ENCODE results near the gene ENOX1.

The ENOX1 gene

GRCh38 chr13:43299374-43299773 is 487.4 kb downstream of the ENOX1 start:
- DNase-seq, result no peak

DNA sequence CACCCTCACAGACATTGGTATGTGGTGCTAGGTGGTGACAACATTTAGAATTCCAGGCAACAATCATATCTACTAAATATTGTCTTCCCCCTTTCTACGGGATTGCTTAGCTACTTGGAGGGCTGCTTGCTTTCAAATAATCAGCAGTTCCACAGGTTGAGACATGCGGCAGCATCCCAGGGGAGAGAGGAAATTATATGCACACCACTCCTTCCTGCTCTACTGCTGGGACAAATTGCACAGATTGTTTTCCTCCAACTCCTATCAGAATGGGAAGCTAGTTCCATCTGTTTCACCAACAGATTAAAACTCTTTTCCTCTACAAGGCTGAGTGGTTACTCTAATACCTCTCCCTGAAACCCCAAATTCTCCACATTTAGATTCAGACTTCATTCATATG is 488.0 kb downstream of the ENOX1 start:
- DNase-seq, result no peak

DNA sequence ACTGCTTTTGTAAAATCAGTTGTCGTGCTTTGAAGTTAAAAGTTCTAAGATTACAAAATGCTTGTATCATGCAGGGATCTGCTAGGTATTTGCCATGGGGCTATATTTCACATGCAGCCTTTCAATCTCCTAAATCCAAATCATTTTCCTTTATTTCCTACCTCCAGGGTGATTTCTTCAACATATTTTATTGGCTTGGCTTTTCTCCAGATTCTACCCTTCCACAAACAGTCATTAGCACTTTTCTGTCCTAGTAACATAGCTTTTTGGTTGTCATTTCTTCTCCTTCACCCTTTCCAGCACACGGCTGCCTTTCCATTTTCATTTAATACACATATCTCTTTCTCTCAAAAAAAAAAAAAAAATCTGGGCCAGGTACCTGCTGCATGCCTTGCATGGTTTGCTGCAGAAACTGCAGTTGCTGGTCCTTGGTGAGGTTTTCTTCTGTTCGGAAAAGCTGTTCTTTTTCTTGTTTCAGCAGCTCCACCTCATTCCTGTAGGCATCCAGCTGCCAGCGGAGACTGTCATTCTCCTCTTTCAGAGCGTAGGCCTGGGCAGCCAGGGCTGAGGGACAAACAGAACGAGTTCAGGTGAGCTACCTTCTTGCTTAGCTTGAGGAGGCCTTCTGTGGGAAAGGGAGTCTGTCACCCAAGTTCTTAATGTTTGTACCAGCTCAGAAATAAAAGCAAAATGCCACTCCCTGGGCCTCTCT is 488.6 kb downstream of the ENOX1 start:
- no peak for DNase-seq

GRCh38 chr13:43295825-43296564 is 490.8 kb downstream of the ENOX1 start:
- no peak for DNase-seq

- no peak for DNase-seq
Observed at GRCh38 chr13:43295321-43295720, 491.5 kb downstream of the ENOX1 start.

DNA sequence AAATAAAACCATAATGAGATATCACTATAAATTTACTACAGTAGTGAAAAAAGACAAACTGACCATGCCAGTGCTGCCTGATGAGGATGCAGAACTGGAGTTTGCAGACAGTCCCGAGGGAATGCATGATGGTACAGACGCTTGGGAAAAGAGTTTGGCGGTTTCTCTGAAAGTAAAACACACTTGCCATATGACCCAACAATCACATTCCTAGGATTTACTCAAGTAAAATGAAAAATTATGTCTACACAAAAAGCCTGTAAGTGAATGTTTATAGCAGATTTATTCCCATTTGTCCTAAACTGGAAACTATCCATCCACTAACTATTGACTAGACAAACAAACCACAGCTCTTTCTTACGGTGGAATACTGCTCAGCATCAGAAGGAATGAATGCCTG is 492.4 kb downstream of the ENOX1 start:
- DNase-seq, result no peak

DNA sequence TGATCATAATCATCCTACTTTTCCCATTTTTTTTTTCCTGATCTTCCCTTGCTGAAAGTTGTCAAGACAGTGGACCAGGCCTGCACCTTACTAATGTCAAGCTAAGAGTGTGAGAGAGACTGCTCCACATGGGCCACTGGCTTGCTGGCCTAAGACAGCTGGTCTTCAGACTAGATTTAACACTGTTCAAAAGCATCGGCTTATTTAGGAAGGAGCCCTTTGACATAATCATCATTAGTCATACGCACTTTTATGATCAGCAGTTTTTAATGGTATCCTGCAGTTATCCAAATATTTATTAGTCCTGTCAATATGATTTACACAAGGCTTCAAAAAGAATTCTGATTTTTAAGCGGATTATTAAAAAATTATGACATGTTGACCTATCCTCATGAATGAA is 492.8 kb downstream of the ENOX1 start:
- no peak for DNase-seq

DNA sequence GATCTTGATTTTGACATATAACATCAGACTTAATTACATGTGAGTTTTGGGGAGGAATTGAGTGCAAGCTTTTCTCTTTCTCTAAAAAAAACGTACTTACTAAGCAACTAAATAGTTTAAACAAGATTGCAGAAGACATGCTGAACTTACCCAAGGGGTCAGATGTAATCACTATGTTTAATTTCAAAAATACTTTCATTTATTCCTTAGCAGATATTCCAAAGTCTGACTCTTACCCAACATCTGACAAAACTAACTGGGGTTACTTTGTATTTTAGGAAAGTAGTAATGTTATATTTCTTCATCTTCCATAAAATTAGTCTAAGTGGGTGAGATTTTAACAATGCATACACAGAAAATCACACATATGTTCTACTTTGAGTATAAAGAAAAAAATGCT is 493.2 kb downstream of the ENOX1 start:
- DNase-seq, result no peak

GRCh38 chr13:43293008-43293407 is 493.8 kb downstream of the ENOX1 start:
- no peak for DNase-seq

DNA sequence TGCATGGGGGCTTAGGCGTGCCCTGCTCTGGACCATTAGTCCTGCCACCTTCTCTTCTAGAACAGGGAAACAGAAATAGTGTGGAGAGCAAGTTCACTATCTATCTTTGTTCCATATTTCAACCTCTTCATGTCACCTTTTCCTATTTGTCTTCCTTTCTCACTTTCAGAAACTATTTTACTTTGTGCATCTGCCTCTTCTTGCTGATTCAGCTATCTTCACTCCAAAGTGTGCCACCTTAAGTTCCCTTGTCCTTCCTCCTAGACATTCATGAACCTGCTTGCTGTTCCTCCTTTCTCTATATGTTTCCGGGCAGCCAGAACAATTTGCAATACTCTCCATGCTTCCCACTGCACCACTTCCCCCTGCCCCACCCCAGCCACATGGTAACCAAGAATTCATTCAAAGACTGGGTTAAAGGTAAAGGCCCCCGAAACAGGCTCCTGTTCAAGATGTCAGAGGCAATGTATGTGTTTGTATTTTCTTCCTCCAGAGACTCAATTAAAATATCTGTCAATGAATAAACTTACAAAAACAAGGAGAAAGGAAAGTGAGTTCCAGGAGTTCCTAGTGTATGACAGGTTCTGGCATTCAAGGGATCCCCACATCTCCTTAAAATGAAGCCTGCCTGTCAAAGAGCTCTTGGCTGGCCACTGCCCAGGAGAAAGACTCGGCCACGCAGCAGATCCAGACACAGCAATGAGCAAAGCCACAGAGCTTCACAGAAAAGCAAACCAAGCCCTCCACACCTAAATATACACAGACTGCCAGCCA is 495.3 kb downstream of the ENOX1 start:
- no peak for DNase-seq

- no peak for DNase-seq
Observed at GRCh38 chr13:43289470-43290255, 497.1 kb downstream of the ENOX1 start.

DNA sequence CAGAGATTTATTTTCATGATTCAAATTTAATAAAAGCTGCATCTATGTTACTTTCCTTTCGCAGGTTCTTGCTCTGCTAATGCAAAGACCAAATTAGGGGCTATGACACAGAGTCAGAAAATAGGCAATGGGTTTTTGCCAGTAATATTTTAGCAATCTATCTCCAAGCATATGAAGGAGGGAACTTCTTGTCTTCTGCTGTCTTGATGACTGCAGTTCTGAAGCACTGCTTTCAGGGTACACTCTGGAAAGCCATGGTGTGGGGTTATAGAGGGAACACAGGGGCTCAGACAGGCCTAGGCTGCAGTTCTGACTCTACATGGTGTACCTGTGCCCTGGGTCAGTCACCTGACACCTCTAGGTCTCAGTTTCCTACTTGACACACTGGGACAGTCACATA is 500.0 kb downstream of the ENOX1 start:
- DNase-seq, result no peak

- DNase-seq, result no peak
Observed at GRCh38 chr13:43285933-43286597, 500.7 kb downstream of the ENOX1 start.

DNA sequence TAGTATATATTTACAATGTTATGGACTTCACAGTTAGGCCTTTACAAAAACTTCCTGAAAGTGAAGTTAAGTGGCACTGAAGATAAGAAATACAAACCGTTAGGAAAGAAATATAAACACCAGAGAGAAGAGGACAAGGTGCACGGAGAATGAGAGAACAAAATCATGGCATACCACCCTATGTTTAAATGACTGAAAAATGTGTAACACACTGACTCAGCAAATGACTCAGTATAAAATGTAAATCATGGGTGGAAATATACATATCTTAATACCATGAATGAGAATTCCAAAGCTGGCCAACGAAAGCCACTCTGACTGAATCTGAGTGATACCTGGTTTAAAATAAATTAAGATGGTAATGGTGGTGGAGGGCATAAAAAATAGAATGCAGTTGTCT is 502.6 kb downstream of the ENOX1 start:
- no peak for DNase-seq

GRCh38 chr13:43279696-43280095 is 507.1 kb downstream of the ENOX1 start:
- no peak for DNase-seq

- no peak for DNase-seq
Observed at GRCh38 chr13:43278127-43278526, 508.6 kb downstream of the ENOX1 start.

DNA sequence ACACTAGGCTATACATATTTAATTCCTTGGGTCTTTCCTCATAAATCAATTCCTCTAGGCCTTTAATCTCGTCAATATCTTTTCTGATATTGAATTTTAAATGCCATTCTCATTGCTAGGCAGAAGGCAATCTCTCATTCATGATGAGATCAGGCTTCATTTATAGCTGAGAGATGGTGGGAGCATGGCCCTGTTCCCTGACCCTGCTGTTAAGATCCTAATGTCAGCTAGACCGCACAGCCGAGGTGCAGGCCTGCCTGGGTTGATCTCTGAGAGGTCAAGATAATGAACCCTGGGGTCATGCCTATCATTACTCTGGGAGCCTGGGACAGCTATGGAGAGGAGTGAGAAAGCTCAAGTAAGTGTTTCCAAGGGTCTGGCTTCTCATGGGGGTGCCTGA is 509.6 kb downstream of the ENOX1 start:
- DNase-seq, result no peak

DNA sequence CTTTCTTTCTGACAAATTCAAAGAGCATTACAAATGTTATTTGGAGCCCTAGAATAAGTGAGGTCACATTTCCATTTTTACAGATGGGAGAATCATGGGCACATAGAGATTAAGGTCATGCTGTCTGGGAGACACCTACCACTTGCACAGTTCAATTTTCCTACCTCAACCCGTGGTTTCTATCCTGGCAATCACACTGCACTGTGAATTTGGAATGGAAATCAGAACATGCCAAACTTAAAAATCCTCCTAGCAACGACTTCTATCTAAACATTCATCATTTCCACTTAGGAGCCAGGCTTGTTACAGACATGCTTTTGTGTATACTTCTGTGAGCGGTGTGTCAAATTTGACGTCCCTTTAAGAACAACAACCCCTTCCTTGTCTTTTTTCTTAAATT is 511.9 kb downstream of the ENOX1 start:
- no peak for DNase-seq

DNA sequence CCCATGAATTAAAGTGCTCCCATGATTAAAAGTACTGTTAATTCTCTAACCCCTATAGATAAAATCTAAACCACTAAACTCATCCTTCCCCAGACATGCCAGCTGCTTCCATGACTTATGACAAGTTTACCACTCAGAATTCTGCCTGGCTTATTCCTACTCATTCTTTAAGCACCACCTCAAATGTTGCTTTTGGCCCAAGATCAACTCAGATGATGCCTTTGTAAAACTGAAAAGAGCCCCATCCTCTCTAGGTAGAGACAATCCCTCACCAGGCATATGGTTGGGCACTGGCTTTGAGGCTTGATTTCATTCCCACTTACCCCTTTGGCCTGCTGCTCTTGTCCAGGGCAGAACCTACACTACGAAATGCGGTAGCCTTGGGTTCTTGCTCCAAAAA is 513.4 kb downstream of the ENOX1 start:
- DNase-seq, result no peak

- no peak for DNase-seq
Observed at GRCh38 chr13:43272851-43273250, 513.9 kb downstream of the ENOX1 start.

GRCh38 chr13:43271152-43271551 is 515.6 kb downstream of the ENOX1 start:
- no peak for DNase-seq

GRCh38 chr13:43270130-43270830 is 516.5 kb downstream of the ENOX1 start:
- DNase-seq, result no peak
